ENCODE measurements around the gene CD58.

Gene CD58

DNA sequence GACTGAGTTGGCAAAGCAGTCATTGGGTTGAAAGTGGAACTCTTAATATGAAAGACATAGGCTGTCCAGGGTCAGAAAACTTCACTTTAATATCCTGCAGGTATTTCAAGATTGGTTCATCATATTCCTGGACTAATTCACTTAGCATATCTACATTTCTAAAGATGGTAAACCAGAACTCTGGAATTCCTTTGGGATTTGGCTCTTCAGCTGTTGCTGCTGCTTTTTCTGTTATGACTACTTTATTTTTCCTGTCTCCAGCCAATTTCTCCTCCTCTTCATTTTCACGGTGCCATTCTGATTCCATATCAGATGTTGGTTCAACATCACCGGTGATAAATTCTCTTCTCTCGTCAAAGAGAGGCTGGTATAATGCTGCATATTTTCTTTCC is 37.4 kb downstream of the CD58 start:
- peaks cover 4 to 14% of the 10 kb centered on the region in 2 donors for H3K9me3 Mint-ChIP-seq
- peaks cover 14 to 23% of the 10 kb centered on the region in 2 donors for H3K4me1 Mint-ChIP-seq
- H3K27me3 Mint-ChIP-seq, result no peaks in the 10 kb centered on the region
- peaks cover 69 to 86% of the 10 kb centered on the region in 2 donors for H3K36me3 Mint-ChIP-seq
- DNase-seq, result no peak
- H3K27ac Mint-ChIP-seq, result peak overlapping the region; percentile 81
- peak overlapping the region in 1 of 2 donors; percentile 53 for H3K4me3 Mint-ChIP-seq
- no peak for ATAC-seq (replicated peaks)

DNA sequence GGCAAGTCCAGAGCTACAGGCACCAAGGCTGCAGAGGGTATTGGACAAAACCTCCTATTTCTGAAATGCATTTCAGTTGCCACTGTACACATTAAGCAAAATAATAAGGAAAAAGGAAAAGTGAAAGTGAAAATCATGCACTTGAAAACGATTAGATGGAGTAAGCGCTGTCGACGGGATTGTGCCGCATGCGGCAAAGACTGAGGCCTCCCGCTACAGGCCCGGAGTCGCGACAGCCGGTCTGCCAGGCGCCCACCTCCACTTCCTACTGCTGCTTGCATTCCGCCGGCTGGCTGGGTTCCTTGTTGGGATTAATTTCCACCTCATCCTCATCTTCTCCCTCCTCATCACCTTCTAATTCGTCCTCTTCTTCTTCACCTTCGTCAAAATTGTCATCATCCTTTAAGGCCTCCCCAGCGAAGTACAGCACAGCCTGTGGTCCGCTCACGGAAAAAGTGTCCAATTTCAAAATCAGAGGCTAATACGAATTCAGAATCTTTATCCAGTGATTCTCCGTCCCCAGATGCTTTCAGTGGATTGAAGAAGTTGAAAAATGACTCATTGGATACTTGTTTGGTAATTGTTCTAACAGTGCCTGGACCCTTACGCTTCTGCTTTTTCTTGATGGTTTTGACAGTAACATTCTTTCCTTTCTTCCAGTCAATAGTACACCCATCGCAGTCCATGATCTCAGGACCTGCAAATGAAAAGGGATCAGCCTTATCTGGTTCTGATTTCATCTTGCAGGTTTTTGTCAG is 38.0 kb downstream of the CD58 start:
- Mint-ChIP-seq H3K9me3 (peaks cover 5 to 14% of the 10 kb centered on the region in 2 donors), H3K27ac (peak overlapping the region; percentile 81)

DNA sequence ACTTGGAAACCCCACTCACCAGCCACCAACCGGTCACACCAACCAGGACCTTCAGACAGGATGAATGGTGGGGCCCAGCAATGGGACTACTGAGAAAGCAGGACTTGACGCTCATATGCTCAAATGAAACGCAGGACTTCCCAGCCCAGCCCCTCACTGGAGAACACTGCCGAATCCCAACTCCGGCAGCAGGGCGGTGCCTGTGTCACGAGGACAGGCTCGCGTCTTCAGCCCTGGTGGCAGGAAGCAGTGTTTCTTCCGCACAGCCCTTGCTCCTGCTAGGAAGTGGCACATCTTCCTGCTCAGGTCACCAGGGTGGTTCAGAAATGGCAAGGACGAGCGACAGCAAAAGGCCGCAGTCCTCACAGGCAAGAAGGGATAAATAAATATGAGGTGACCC is 38.9 kb downstream of the CD58 start:
- no peak for DNase-seq
- Mint-ChIP-seq H3K27me3 (no peaks in the 10 kb centered on the region), H3K9me3 (peaks cover 5 to 14% of the 10 kb centered on the region in 2 donors), H3K27ac (peak overlapping the region; percentile 67), H3K36me3 (peaks cover 72 to 88% of the 10 kb centered on the region in 2 donors), H3K4me1 (peaks cover 15 to 17% of the 10 kb centered on the region in 2 donors), H3K4me3 (peak overlapping the region in 1 of 2 donors; percentile 39)
- no peak for ATAC-seq (replicated peaks)

More for the DNA sequence above, 38.0 kb downstream of the CD58 start:
- ATAC-seq (replicated peaks), result no peak
- H3K4me3 Mint-ChIP-seq, result peak overlapping the region in 1 of 2 donors; percentile 53
- DNase-seq, result no peak
- no peaks in the 10 kb centered on the region for H3K27me3 Mint-ChIP-seq
- peaks cover 15 to 17% of the 10 kb centered on the region in 2 donors for H3K4me1 Mint-ChIP-seq
- H3K36me3 Mint-ChIP-seq, result peaks cover 70 to 86% of the 10 kb centered on the region in 2 donors

- H3K4me1 Mint-ChIP-seq, result peaks cover 16 to 22% of the 10 kb centered on the region in 2 donors
- peaks cover 79 to 88% of the 10 kb centered on the region in 2 donors for H3K36me3 Mint-ChIP-seq
- H3K9me3 Mint-ChIP-seq, result peaks cover 4 to 15% of the 10 kb centered on the region in 2 donors
- H3K27ac Mint-ChIP-seq, result peak overlapping the region; percentile 25
- no peaks in the 10 kb centered on the region for H3K27me3 Mint-ChIP-seq
- ATAC-seq (replicated peaks) (no peak), DNase-seq (no peak)
- peak overlapping the region in 1 of 2 donors; percentile 5 for H3K4me3 Mint-ChIP-seq
These were observed 41.1 kb downstream of the CD58 start for GRCh38 chr1:116529681-116530080.

GRCh38 chr1:116529199-116529631 is 41.6 kb downstream of the CD58 start:
- Mint-ChIP-seq H3K27ac (peak overlapping the region; percentile 25), H3K4me1 (peaks cover 16 to 22% of the 10 kb centered on the region in 2 donors), H3K36me3 (peaks cover 76 to 85% of the 10 kb centered on the region in 2 donors), H3K4me3 (peak overlapping the region in 1 of 2 donors; percentile 5), H3K9me3 (peaks cover 4 to 15% of the 10 kb centered on the region in 2 donors), H3K27me3 (no peaks in the 10 kb centered on the region)
- DNase-seq (no peak), ATAC-seq (replicated peaks) (no peak)

DNA sequence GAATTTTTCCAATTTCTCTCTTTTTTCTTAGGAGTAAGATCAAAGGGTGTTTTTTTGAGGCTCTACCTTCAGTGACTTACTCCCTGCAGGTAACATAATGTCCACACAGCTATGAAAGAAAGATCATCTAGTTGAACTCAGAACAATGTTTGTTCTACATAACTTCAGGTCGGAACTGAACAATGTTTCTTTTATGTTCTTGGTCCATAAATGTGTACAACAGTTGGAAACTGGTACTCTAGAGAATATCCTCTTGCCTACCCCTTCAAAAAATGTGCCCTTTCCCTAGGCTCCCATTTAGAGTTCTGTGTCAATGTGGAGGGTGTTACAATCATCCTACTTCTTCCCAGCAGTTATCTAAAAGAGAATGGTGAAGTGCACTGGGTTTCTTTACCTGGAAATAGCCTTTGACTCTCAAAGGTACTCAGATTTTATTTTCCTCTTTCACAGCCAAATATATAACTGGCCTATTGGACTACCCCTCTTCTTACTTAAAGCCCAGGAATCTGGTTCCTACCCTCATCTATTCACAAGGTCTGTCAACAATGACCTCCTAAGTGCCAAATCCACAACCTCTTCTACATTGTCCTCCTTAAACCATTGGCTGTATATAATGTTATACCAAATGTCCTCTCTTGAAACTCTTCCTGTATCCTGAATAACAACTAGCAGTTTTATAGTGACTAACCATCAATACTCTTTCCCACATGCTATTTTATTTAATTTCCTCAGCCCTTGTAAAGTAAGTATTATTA is 42.3 kb downstream of the CD58 start:
- Mint-ChIP-seq H3K27me3 (no peaks in the 10 kb centered on the region), H3K9me3 (peaks cover 4 to 13% of the 10 kb centered on the region in 2 donors), H3K4me3 (peak overlapping the region in 1 of 2 donors; percentile 5), H3K27ac (peak overlapping the region; percentile 86), H3K36me3 (peaks cover 69 to 82% of the 10 kb centered on the region in 2 donors), H3K4me1 (peaks cover 14 to 15% of the 10 kb centered on the region in 2 donors)
- no peak for ATAC-seq (replicated peaks)
- DNase-seq, result no peak

- ATAC-seq (replicated peaks) (no peak), DNase-seq (no peak)
- Mint-ChIP-seq H3K4me1 (peaks cover 6 to 9% of the 10 kb centered on the region in 2 donors), H3K27me3 (no peaks in the 10 kb centered on the region), H3K36me3 (peaks cover 65 to 72% of the 10 kb centered on the region in 2 donors), H3K9me3 (peaks cover 2 to 8% of the 10 kb centered on the region in 2 donors), H3K27ac (no peak overlapping the region), H3K4me3 (no peak overlapping the region)
These were observed 45.4 kb downstream of the CD58 start for GRCh38 chr1:116525440-116525839.

- DNase-seq, result no peak
- Mint-ChIP-seq H3K36me3 (peaks cover 52 to 66% of the 10 kb centered on the region in 2 donors), H3K27ac (no peak overlapping the region), H3K4me3 (no peak overlapping the region), H3K4me1 (peaks cover 31 to 32% of the 10 kb centered on the region in 2 donors), H3K9me3 (peaks cover 0 to 4% of the 10 kb centered on the region in 2 donors), H3K27me3 (no peaks in the 10 kb centered on the region)
- no peak for ATAC-seq (replicated peaks)
These were observed 49.6 kb downstream of the CD58 start for GRCh38 chr1:116521186-116521585.

DNA sequence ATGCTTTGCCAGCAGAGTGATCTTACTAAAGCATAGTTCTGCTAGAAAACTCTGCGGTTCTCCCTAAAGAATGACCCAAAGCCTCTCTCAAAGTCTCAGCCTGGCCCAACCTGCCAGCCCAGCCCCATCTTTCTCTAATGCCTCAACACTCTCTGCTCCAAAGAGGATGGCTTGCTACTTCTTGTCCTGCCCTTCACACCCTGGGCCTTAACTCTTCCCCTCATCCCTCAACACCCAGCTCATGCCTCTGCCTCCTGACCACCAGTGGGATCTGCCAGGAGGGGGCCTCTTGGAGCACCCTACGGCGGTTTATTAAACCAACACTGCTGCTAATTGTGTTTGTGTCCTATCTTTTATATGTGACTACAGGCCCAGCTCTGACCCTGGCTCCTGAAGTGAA is 52.4 kb downstream of the CD58 start:
- H3K9me3 Mint-ChIP-seq, result no peaks in the 10 kb centered on the region
- H3K27me3 Mint-ChIP-seq, result no peaks in the 10 kb centered on the region
- H3K36me3 Mint-ChIP-seq, result peaks cover 47 to 64% of the 10 kb centered on the region in 2 donors
- peak overlapping the region; percentile 0 to 5 for H3K4me3 Mint-ChIP-seq
- DNase-seq (no peak), ATAC-seq (replicated peaks) (no peak)
- H3K4me1 Mint-ChIP-seq, result peaks cover 40 to 48% of the 10 kb centered on the region in 2 donors
- peak overlapping the region; percentile 73 for H3K27ac Mint-ChIP-seq

GRCh38 chr1:116516631-116517030 is 54.2 kb downstream of the CD58 start:
- Mint-ChIP-seq H3K27ac (peak overlapping the region; percentile 86), H3K36me3 (peaks cover 51 to 66% of the 10 kb centered on the region in 2 donors), H3K9me3 (peaks cover 3% of the 10 kb centered on the region in 2 donors), H3K4me3 (peak overlapping the region in 1 of 2 donors; percentile 37), H3K4me1 (peaks cover 49 to 62% of the 10 kb centered on the region in 2 donors), H3K27me3 (no peaks in the 10 kb centered on the region)
- no peak for DNase-seq
- ATAC-seq (replicated peaks), result no peak

DNA sequence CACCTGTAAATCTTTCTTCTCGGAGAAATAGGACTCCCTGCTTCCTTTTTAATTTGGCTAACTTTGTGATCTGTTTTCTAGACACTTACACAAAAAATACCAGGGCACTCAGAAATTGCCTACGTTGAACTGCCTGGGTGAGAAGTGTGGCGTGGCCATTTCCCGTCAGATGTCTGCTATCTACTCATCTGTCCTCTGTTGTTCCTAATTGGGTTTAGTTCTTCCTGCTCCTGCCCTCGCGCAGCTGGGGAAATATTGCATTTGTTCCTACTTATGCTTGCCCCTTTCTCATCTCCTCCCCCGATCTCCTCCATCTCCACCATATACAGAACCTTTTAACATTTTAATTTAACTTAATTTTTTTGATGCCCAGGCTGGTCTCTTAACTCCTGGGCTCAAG is 55.1 kb downstream of the CD58 start:
- Mint-ChIP-seq H3K27ac (peak overlapping the region; percentile 96), H3K4me1 (peaks cover 57 to 71% of the 10 kb centered on the region in 2 donors), H3K27me3 (no peaks in the 10 kb centered on the region), H3K36me3 (peaks cover 55 to 71% of the 10 kb centered on the region in 2 donors), H3K9me3 (peaks cover 4 to 6% of the 10 kb centered on the region in 2 donors), H3K4me3 (peak overlapping the region; percentile 42 to 51)
- DNase-seq (no peak), ATAC-seq (replicated peaks) (peak; percentile 21 to 35)

DNA sequence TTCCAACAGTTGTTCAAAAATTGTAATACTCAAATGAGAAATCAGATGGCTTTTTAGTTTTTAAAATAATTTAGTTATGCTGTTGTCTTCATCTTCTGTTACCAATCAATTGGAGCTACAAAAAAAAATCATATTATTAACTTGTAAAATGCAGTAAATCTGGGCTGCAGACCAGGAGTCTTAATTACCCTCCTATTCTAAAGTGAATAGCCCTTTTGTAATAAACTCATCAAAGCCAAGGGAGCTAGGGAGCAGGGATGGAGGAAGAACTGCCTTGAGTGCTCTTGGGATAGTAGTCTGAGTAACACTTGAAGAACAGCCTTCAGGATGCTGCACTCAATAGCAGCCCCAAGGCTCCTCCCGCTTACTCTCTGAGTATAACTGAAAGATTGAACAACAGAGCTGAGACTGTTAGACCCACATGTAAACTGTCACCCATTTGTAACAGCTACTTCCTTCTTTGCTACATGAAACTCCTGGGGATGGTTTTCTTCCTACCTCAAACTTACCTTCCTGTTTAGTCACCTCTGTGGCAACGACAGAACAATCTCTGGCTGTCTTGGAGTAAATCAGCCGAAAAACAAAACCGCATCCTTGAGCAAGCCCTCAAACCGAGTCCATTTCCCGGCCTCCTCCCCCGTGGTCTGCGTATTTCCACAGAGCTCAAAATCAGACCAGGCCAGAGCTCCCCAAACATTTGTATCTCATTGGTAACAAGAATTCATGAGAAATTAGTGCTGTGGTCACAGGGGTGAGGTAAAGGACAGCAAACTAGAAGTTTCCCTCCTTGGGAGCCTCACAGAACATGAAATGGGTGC is 55.9 kb downstream of the CD58 start:
- peaks cover 53 to 69% of the 10 kb centered on the region in 2 donors for H3K36me3 Mint-ChIP-seq
- peak; percentile 67 for DNase-seq
- peak overlapping the region; percentile 96 for H3K27ac Mint-ChIP-seq
- H3K4me1 Mint-ChIP-seq, result peaks cover 59 to 76% of the 10 kb centered on the region in 2 donors
- H3K27me3 Mint-ChIP-seq, result no peaks in the 10 kb centered on the region
- peaks cover 4 to 6% of the 10 kb centered on the region in 2 donors for H3K9me3 Mint-ChIP-seq
- H3K4me3 Mint-ChIP-seq, result peak overlapping the region; percentile 42 to 51
- ATAC-seq (replicated peaks), result peak; percentile 80 to 83

GRCh38 chr1:116513956-116514355 is 56.9 kb downstream of the CD58 start:
- Mint-ChIP-seq H3K4me3 (no peak overlapping the region), H3K27ac (no peak overlapping the region), H3K9me3 (peaks cover 4 to 6% of the 10 kb centered on the region in 2 donors), H3K4me1 (peaks cover 62 to 84% of the 10 kb centered on the region in 2 donors), H3K36me3 (peaks cover 50 to 69% of the 10 kb centered on the region in 2 donors), H3K27me3 (no peaks in the 10 kb centered on the region)
- DNase-seq, result no peak
- ATAC-seq (replicated peaks), result no peak

Measured in stimulated activated naive B cell treated with anti-CD40 and anti-IgM and Interleukin-4, amounts not matched to agents 10 μg/mL and 1 μg/mL and 100 μg/mL, for 72 hours (primary cell).